CD14-positive monocyte (primary cell): ENCODE measurements around the gene STUM. TPM values are rescaled to one million over a fixed set of nuclear protein-coding genes. Genes with fewer than 3 reads are reported as not detected.

Experiments
- DNase-seq, 3 donors: peaks; one replicate each; pipeline ENCODE4 v3.0.0-alpha.2; 2011 to 2022
- H2AFZ ChIP-seq: 2 replicates; pipeline ENCODE4 v1.6.0; 2012; ENCODE audit warnings: mild to moderate bottlenecking, low read depth, low read length, inconsistent platforms; ENCODE audit not compliant: insufficient read depth, poor library complexity, severe bottlenecking
- H3K27ac ChIP-seq, 2 donors: 1 replicate in 1 of 2; 2 replicates in 1 of 2; pipeline ENCODE4 v1.5.1; 2012 to 2013; ENCODE audit warnings: low read length in 2 of 2, control low read depth in 1 of 2, inconsistent platforms in 1 of 2, low read depth in 1 of 2, mild to moderate bottlenecking in 1 of 2
- H3K27me3 ChIP-seq, 2 donors: one replicate each; pipeline versions ENCODE4 v1.6.0 to v1.6.1; 2011 to 2013; ENCODE audit warnings: low read length in 2 of 2; ENCODE audit not compliant: control insufficient read depth in 2 of 2, insufficient read depth in 2 of 2
- H3K36me3 ChIP-seq, 2 donors: replicated peaks in 1 of 2; 1 replicate in 1 of 2; 2 replicates in 1 of 2; pipeline versions ENCODE4 v1.5.1 to v1.6.1; 2012 to 2013; ENCODE audit warnings: low read length in 2 of 2, control low read depth in 1 of 2, inconsistent platforms in 1 of 2, mild to moderate bottlenecking in 1 of 2; ENCODE audit not compliant: insufficient read depth in 2 of 2, control insufficient read depth in 1 of 2
- H3K4me1 ChIP-seq, 2 donors: 1 replicate in 1 of 2; 2 replicates in 1 of 2; pipeline versions ENCODE4 v1.5.1 to v1.6.1; 2012 to 2013; ENCODE audit warnings: low read length in 2 of 2, control low read depth in 1 of 2, inconsistent platforms in 1 of 2, mild to moderate bottlenecking in 1 of 2, moderate library complexity in 1 of 2; ENCODE audit not compliant: insufficient read depth in 2 of 2, control insufficient read depth in 1 of 2
- H3K4me2 ChIP-seq: replicated peaks from 2 replicates; pipeline ENCODE3; 2012; ENCODE audit warnings: low read length, moderate library complexity, mild to moderate bottlenecking; ENCODE audit not compliant: poor library complexity, severe bottlenecking; ENCODE audit errors: extremely low read depth
- H3K4me3 ChIP-seq, 3 experiments: fragments of 200-600 bp in 1 of 3; sonication (generic) in 1 of 3; replicated peaks in 1 of 3; 1 replicate in 2 of 3; 2 replicates in 1 of 3; pipeline ENCODE4 v1.5.1; 2011 to 2013; ENCODE audit warnings: low read length in 3 of 3, mild to moderate bottlenecking in 3 of 3, control low read depth in 2 of 3, low read depth in 2 of 3, inconsistent platforms in 1 of 3, moderate library complexity in 1 of 3
- H3K79me2 ChIP-seq: 2 replicates; pipeline ENCODE4 v1.6.0; 2012; ENCODE audit warnings: mild to moderate bottlenecking, control low read depth, inconsistent platforms, low read length, moderate library complexity; ENCODE audit not compliant: insufficient read depth
- H3K9ac ChIP-seq: 2 replicates; pipeline ENCODE4 v1.6.0; 2017; ENCODE audit warnings: low read length, mild to moderate bottlenecking; ENCODE audit not compliant: insufficient read depth, poor library complexity, severe bottlenecking
- H3K9me3 ChIP-seq, 2 donors: replicated peaks in 1 of 2; 1 replicate in 1 of 2; 2 replicates in 1 of 2; pipeline versions ENCODE4 v1.5.1 to v1.6.1; 2012 to 2013; ENCODE audit warnings: low read length in 2 of 2, control low read depth in 1 of 2; ENCODE audit not compliant: control insufficient read depth in 1 of 2, insufficient read depth in 1 of 2
- H4K20me1 ChIP-seq: 2 replicates; pipeline ENCODE4 v1.6.0; 2012; ENCODE audit warnings: mild to moderate bottlenecking, low read length, control low read depth, moderate library complexity; ENCODE audit not compliant: insufficient read depth
- H3K27ac Mint-ChIP-seq, 7 donors: one replicate each; pipeline ENCODE4 v1.8.0; 2020; ENCODE audit warnings: mild to moderate bottlenecking in 7 of 7, mixed read lengths in 7 of 7, moderate library complexity in 6 of 7, inconsistent platforms in 2 of 7
- H3K27me3 Mint-ChIP-seq, 3 donors: one replicate each; pipeline ENCODE4 v1.8.0; 2021 to 2022; ENCODE audit warnings: low read depth in 3 of 3, mild to moderate bottlenecking in 3 of 3, mixed read lengths in 3 of 3, moderate library complexity in 3 of 3, inconsistent platforms in 1 of 3
- H3K36me3 Mint-ChIP-seq, 2 donors: one replicate each; pipeline ENCODE4 v1.8.0; 2020; ENCODE audit warnings: mixed read lengths in 2 of 2, inconsistent platforms in 1 of 2, mild to moderate bottlenecking in 1 of 2
- H3K4me1 Mint-ChIP-seq: one replicate; pipeline ENCODE4 v1.8.0; 2020; ENCODE audit warnings: mild to moderate bottlenecking, mixed read lengths
- H3K4me3 Mint-ChIP-seq, 2 donors: one replicate each; pipeline ENCODE4 v1.8.0; 2020; ENCODE audit warnings: mild to moderate bottlenecking in 2 of 2, mixed read lengths in 2 of 2, moderate library complexity in 1 of 2
- H3K9me3 Mint-ChIP-seq, 7 donors: one replicate each; pipeline ENCODE4 v1.8.0; 2020 to 2022; ENCODE audit warnings: mixed read lengths in 7 of 7, mild to moderate bottlenecking in 6 of 7, moderate library complexity in 6 of 7, inconsistent platforms in 2 of 7
- CTCF ChIP-seq: fragments of 200-600 bp; IDR thresholded peaks from one replicate; pipeline ENCODE4 v1.8.0; 2022; ENCODE audit warnings: antibody characterized with exemption, mild to moderate bottlenecking
- WGBS: methylation state at CpG from one replicate; pipeline ENCODE4 v1.1.5; 2013; ENCODE audit warnings: missing lambda C conversion rate; ENCODE audit not compliant: insufficient coverage; 5-methylcytosine and 5-hydroxymethylcytosine counted together
- intact Hi-C, 2 donors: fragments of 100-400 bp; cut with micrococcal nuclease; formaldehyde crosslinking; loops; one replicate each; pipeline versions ENCODE4 v1.15.0 to v1.15.1; 2023
- polyA plus RNA-seq, 3 donors: library from polyadenylated mRNA; depleted of rRNA in 1 of 3; unstranded in 2 of 3; stranded (reverse) in 1 of 3; fragments of 300-500 nt in 2 of 3; fragments of >200 nt in 1 of 3; fragmentation: Illumina TruSeq in 2 of 3; gene quantifications; 1 replicate in 2 of 3; 2 replicates in 1 of 3; pipeline ENCODE4 v1.2.3, GENCODE V29; 2012 to 2021

STUM gene
- polyA plus RNA-seq, 3 donors = not detected

GRCh38 chr1:226524547-226524946 is 24.0 kb upstream of the STUM start:
- Histone ChIP-seq H3K9me3 (peaks cover 4% of the 10 kb centered on the region in 2 donors), H3K27me3 (no peaks in the 10 kb centered on the region), H2AFZ (no peak overlapping the region), H3K9ac (no peak overlapping the region), H3K36me3 (no peaks in the 10 kb centered on the region), H3K27ac (no peak overlapping the region), H4K20me1 (no peaks in the 10 kb centered on the region), H3K4me2 (no peak overlapping the region), H3K79me2 (no peaks in the 10 kb centered on the region), H3K4me1 (no peaks in the 10 kb centered on the region), H3K4me3 (no peak overlapping the region)
- H3K27me3 Mint-ChIP-seq = peaks cover 3 to 7% (median 5%) of the 10 kb centered on the region in 3 donors
- H3K4me1 Mint-ChIP-seq = no peaks in the 10 kb centered on the region
- H3K9me3 Mint-ChIP-seq = peaks cover 2 to 15% (median 6%) of the 10 kb centered on the region in 7 donors
- H3K27ac Mint-ChIP-seq = no peak overlapping the region
- H3K4me3 Mint-ChIP-seq = no peak overlapping the region
- intact Hi-C loops = no loop called here
- DNase-seq = no peak
- no peaks in the 10 kb centered on the region for H3K36me3 Mint-ChIP-seq
- TF ChIP-seq CTCF = no peak

- Histone ChIP-seq H3K9ac (no peak overlapping the region), H3K79me2 (no peaks in the 10 kb centered on the region), H3K4me2 (no peak overlapping the region), H3K27me3 (no peaks in the 10 kb centered on the region), H2AFZ (no peak overlapping the region), H3K4me1 (no peaks in the 10 kb centered on the region), H4K20me1 (no peaks in the 10 kb centered on the region), H3K27ac (no peak overlapping the region), H3K9me3 (peaks cover 4% of the 10 kb centered on the region in 2 donors), H3K36me3 (no peaks in the 10 kb centered on the region), H3K4me3 (no peak overlapping the region)
- 40% methylated on average over 1 of the region's 3 CpGs for WGBS
- Mint-ChIP-seq H3K4me3 (no peak overlapping the region), H3K36me3 (no peaks in the 10 kb centered on the region), H3K27ac (no peak overlapping the region), H3K27me3 (peaks cover 1 to 6% (median 3%) of the 10 kb centered on the region in 3 donors), H3K4me1 (no peaks in the 10 kb centered on the region), H3K9me3 (peaks cover 2 to 15% (median 6%) of the 10 kb centered on the region in 7 donors)
- DNase-seq = no peak
- intact Hi-C loops = no loop called here
- TF ChIP-seq CTCF = no peak
These were observed 22.8 kb upstream of the STUM start for GRCh38 chr1:226525750-226526149.
